DND-41 (cell line): ENCODE data around the gene CYP27B1.

ENCODE experiments used
- CTCF ChIP-seq: IDR thresholded peaks from 2 replicates; pipeline ENCODE4 v1.5.1; 2012; ENCODE audit warnings: borderline replicate concordance, low read length, moderate library complexity, mild to moderate bottlenecking; ENCODE audit not compliant: poor library complexity, severe bottlenecking; ENCODE audit errors: extremely low read depth
- EZH2 ChIP-seq: IDR thresholded peaks from 3 replicates; pipeline ENCODE4 v1.6.1; 2012; ENCODE audit warnings: borderline replicate concordance, low read depth, mild to moderate bottlenecking, moderate library complexity, low read length, inconsistent platforms; ENCODE audit not compliant: severe bottlenecking

- no peak for TF ChIP-seq CTCF
- no peak for TF ChIP-seq EZH2
These were observed 6.4 kb downstream of the CYP27B1 start for GRCh38 chr12:57760347-57760982.
